ENCODE data around the gene DYSF. TPM values are rescaled to one million over a fixed set of nuclear protein-coding genes. Genes with fewer than 3 reads are reported as not detected.

DYSF gene
- total RNA-seq, 1 donor from 2014 or later: 42.8 TPM

DNA sequence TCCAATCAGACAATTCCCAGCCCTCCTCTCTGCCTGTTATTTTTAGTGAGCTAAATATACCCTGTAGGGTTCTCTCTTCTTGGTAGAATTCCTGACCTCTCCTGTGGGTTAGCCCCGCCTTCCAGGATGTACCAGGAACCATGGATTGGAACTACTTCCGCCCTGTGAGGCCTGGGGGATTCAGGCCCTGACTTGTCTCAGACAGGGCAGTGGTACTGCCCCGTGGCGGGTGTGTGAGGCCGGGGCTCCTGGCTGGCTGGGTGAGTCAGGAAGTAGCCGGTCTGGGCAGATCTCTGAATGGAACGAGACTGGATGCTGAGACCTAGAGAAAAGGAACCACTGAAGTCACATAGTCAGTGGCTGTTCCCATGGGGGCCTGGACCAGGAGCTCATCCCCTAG lies 50.5 kb downstream of the DYSF start:
- Histone ChIP-seq H3K36me3 (ENCODE audit: control insufficient read depth, insufficient read depth, low read length) (no peaks in the 10 kb centered on the region), H3K27me3 (ENCODE audit: control insufficient read depth, insufficient read depth, low read length) (no peaks in the 10 kb centered on the region), H3K4me3 (ENCODE audit: low read depth, low read length) (no peak overlapping the region)
- DNase-seq (ENCODE audit: low read depth): no peak
- TF ChIP-seq CTCF (IDR thresholded peaks at IDR 0.05; ENCODE audit: insufficient read depth, low read length, poor library complexity, severe bottlenecking): no peak

GRCh38 chr2:71504611-71505010 lies 51.2 kb downstream of the DYSF start:
- Histone ChIP-seq H3K4me3 (ENCODE audit: low read depth, low read length) (no peak overlapping the region), H3K27me3 (ENCODE audit: control insufficient read depth, insufficient read depth, low read length) (no peaks in the 10 kb centered on the region), H3K36me3 (ENCODE audit: control insufficient read depth, insufficient read depth, low read length) (no peaks in the 10 kb centered on the region)
- DNase-seq (ENCODE audit: low read depth): no peak
- no peak for TF ChIP-seq CTCF (IDR thresholded peaks at IDR 0.05; ENCODE audit: insufficient read depth, low read length, poor library complexity, severe bottlenecking)

DNA sequence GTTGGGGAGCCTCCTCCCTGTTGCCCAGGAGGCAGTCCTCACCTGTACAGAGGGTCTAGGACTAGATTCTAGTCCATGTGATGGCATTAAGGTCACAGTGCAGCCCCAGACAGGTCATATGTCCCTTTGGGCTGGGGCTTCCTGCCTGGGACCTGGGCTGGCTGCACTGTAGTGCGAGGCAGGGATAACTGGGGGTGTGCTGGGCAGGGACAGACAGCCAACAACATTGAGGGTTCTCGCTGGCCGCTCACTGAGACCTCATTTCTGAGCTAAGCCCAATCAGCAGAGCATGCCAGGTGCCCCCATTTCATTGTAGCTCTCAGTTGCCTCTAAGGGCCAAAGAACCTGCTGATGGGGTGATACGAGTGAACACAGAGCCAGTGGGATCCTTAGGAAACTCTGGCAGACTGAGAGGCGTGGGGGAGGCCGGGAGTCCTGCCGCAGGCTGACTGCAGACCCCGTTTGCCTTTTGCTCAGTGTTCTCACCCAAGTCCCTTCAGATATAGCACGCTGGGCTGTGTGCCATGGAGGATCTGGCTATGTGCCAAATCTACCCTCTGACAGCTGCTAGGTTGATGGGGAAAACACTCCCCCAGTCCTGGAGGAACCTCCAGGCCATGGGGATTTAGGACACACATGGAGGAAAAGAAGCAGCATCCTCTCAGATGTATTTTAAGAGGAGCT lies 51.9 kb downstream of the DYSF start:
- Histone ChIP-seq H3K27me3 (ENCODE audit: control insufficient read depth, insufficient read depth, low read length) (no peaks in the 10 kb centered on the region), H3K4me3 (ENCODE audit: low read depth, low read length) (no peak overlapping the region), H3K36me3 (ENCODE audit: control insufficient read depth, insufficient read depth, low read length) (no peaks in the 10 kb centered on the region)
- DNase-seq (ENCODE audit: low read depth): no peak
- TF ChIP-seq CTCF (IDR thresholded peaks at IDR 0.05; ENCODE audit: insufficient read depth, low read length, poor library complexity, severe bottlenecking): no peak

DNA sequence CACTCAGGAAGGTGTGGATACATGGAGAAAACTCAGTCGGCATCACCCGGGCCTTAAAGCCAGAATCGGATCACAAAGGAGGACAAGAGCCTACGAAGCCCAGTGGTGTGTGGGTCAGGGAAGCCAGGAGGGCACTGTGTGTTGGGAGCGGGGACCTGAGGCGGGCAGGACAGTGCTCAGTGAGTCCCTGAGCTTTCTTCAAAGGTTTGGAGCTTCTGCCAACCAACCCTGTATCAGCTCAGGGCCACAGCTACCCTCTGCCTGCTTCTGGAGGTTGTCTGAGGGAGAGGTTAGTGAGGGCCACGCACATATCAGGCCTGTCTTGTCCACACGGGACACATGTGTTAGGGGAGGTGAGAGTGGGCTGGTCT lies 52.4 kb downstream of the DYSF start:
- H3K36me3 ChIP-seq (ENCODE audit: control insufficient read depth, insufficient read depth, low read length): no peaks in the 10 kb centered on the region
- H3K27me3 ChIP-seq (ENCODE audit: control insufficient read depth, insufficient read depth, low read length): no peaks in the 10 kb centered on the region
- no peak for DNase-seq (ENCODE audit: low read depth)
- no peak overlapping the region for H3K4me3 ChIP-seq (ENCODE audit: low read depth, low read length)
- TF ChIP-seq CTCF (IDR thresholded peaks at IDR 0.05; ENCODE audit: insufficient read depth, low read length, poor library complexity, severe bottlenecking): no peak

- DNase-seq (ENCODE audit: low read depth): no peak
- no peak for TF ChIP-seq CTCF (IDR thresholded peaks at IDR 0.05; ENCODE audit: insufficient read depth, low read length, poor library complexity, severe bottlenecking)
- Histone ChIP-seq H3K36me3 (ENCODE audit: control insufficient read depth, insufficient read depth, low read length) (no peaks in the 10 kb centered on the region), H3K4me3 (ENCODE audit: low read depth, low read length) (no peak overlapping the region), H3K27me3 (ENCODE audit: control insufficient read depth, insufficient read depth, low read length) (no peaks in the 10 kb centered on the region)
These were observed 53.1 kb downstream of the DYSF start for GRCh38 chr2:71506222-71507153.
